ENCODE measurements around the gene SCD5.

The SCD5 gene

DNA sequence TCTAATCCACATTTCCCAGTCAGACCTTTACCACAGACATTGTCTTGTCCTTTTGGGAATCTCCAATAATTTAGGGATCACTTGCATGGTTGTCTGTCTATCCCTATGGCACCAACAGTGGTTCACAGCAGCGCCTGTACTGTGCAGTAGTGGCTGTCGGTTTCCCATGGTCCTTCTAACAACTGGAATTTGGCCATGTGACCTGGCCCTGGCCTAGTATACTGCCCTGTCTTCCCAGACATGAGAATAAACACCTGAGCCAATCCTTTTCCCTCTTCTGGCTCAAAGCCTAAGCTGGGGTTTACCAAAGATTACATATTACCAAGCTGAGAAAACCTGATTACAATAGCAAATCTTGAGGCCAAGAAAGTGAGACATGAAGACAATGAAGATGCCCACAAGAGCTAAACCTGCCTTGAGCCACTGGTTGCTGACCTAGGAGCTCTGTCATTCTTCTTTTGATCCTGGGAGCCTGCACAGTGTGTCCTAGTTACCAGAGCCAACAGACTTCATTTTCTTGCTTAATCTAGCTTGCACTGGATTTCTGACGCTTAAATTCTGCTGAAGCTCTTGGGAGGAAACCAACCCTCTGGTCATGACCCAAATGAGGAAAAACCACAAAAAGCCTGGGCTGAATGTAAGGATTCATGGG, 92.1 kb downstream of the SCD5 start:
- 95 to 100% methylated on average over 3 of the region's 3 CpGs for WGBS, 2 experiments (ENCODE audit: insufficient coverage in 2 of 2)

DNA sequence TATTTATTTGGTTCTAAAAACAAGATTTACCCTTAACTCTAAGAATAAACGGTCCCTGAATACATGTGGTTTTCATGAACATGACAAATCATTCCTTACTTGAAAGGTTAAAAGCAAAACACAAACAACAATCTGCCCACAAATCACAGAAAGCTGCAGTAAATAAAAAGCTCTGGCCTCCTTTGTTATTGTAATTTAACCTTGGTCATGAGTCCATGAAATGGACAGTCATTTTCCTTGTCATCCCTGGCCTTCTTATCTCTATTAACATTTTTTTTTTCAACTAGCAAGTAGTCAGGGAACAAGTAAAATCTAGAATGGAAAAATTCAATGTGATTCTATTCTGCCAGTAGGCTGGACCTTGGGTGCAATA, 92.7 kb downstream of the SCD5 start:
- Histone ChIP-seq H3K9me3 (ENCODE audit: control insufficient read depth, low read length) (no peaks in the 10 kb centered on the region), H3K4me3 (ENCODE audit: extremely low read depth, insufficient read depth, low read length, poor library complexity, severe bottlenecking) (no peak overlapping the region), H3K4me1 (ENCODE audit: control insufficient read depth, insufficient read depth, low read length, poor library complexity, severe bottlenecking) (peaks cover 5% of the 10 kb centered on the region), H3K36me3 (ENCODE audit: control insufficient read depth, insufficient read depth, low read length) (no peaks in the 10 kb centered on the region), H3K27ac (ENCODE audit: low read depth, low read length, severe bottlenecking) (no peak overlapping the region)
- 100% methylated on average over 1 of the region's 1 CpG for WGBS, 2 experiments (ENCODE audit: insufficient coverage in 2 of 2)

More for the DNA sequence above, 92.1 kb downstream of the SCD5 start:
- Histone ChIP-seq H3K4me1 (ENCODE audit: control insufficient read depth, insufficient read depth, low read length, poor library complexity, severe bottlenecking) (peaks cover 5% of the 10 kb centered on the region), H3K4me3 (ENCODE audit: extremely low read depth, insufficient read depth, low read length, poor library complexity, severe bottlenecking) (no peak overlapping the region), H3K36me3 (ENCODE audit: control insufficient read depth, insufficient read depth, low read length) (no peaks in the 10 kb centered on the region), H3K27ac (ENCODE audit: low read depth, low read length, severe bottlenecking) (no peak overlapping the region), H3K9me3 (ENCODE audit: control insufficient read depth, low read length) (no peaks in the 10 kb centered on the region)

DNA sequence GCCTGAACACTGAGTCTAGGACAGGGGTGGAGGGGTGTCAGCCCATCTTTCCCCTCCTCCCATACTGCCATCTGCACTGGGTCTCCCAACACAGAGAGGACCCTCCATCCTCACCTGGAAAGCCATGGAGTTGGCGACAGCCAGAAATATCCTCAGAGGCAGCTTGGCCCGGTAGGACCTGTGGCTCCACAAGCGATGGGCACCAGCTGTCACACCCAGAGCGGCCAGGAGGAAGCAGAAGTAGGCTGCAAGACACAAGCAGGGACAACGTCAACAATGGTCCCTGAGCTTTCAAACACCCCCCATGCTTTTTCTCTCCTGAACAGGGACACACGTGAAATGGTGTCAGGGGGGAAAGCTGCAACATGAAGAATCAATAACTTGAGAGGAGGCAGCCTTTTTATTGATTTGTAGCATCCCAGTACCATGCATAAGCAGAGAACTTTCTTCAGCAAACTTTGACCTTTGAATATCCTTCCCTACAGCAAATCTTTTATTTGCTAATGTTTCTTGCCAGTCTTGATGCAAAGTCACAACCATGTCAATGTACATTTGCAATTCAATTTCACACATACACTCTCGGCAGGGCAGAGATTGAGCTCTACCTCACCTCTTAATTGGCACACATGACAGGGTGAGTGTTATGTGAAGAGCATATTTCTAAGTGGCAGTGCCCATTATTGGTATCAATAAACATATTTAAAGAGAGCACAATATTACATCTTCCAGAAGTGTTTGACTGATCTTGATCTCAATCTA, 93.2 kb downstream of the SCD5 start:
- Histone ChIP-seq H3K9me3 (ENCODE audit: control insufficient read depth, low read length) (no peaks in the 10 kb centered on the region), H3K27ac (ENCODE audit: low read depth, low read length, severe bottlenecking) (no peak overlapping the region), H3K4me1 (ENCODE audit: control insufficient read depth, insufficient read depth, low read length, poor library complexity, severe bottlenecking) (peaks cover 3% of the 10 kb centered on the region), H3K4me3 (ENCODE audit: extremely low read depth, insufficient read depth, low read length, poor library complexity, severe bottlenecking) (no peak overlapping the region), H3K36me3 (ENCODE audit: control insufficient read depth, insufficient read depth, low read length) (no peaks in the 10 kb centered on the region)
- WGBS, 2 experiments (ENCODE audit: insufficient coverage in 2 of 2), result 84 to 92% methylated on average over 3 to 4 of the region's 7 CpGs

DNA sequence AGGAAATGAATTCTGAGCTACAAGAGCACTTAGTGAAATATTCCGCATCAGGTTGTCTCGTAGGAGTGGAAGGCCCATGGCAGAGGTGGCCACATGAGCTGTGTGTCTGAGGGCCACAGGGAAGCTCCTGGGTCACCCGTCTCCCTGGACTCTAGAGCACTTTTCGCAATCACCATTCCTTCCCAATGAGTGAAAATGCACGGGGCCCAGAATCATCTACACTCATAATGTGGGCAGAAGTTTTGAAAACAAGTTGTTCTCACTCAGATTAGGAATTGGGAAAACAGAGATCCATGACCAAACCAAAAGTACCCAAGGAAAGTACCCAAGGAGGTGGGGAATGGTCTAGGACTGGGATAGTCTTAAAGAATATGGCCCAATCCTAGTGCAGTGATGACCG, 94.4 kb downstream of the SCD5 start:
- Histone ChIP-seq H3K4me3 (ENCODE audit: extremely low read depth, insufficient read depth, low read length, poor library complexity, severe bottlenecking) (no peak overlapping the region), H3K4me1 (ENCODE audit: control insufficient read depth, insufficient read depth, low read length, poor library complexity, severe bottlenecking) (no peaks in the 10 kb centered on the region), H3K27ac (ENCODE audit: low read depth, low read length, severe bottlenecking) (no peak overlapping the region), H3K36me3 (ENCODE audit: control insufficient read depth, insufficient read depth, low read length) (no peaks in the 10 kb centered on the region), H3K9me3 (ENCODE audit: control insufficient read depth, low read length) (no peaks in the 10 kb centered on the region)
- 91 to 96% methylated on average over 4 to 5 of the region's 6 CpGs for WGBS, 2 experiments (ENCODE audit: insufficient coverage in 2 of 2)

DNA sequence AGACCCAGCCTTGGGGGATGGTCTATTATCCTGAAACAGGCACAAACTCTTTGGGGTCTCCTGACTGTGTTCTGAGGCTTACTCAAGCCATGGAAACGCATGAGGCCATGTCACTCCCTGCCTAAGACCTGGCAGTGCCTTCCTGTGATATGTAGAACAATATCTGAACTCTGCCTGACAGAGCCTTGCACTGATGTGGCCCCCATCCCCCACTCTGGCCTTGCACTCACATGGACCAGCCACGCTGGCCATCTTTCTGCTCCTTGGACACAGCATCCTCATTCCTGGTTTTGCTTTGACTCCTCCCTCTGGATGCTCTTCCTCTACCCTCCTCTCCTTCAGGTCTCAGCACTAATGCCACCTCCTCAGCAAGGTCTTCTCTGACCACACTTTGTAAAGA, 100.2 kb downstream of the SCD5 start:
- H3K9me3 ChIP-seq (ENCODE audit: control insufficient read depth, low read length), result no peaks in the 10 kb centered on the region
- H3K4me1 ChIP-seq (ENCODE audit: control insufficient read depth, insufficient read depth, low read length, poor library complexity, severe bottlenecking), result no peaks in the 10 kb centered on the region
- no peak overlapping the region for H3K27ac ChIP-seq (ENCODE audit: low read depth, low read length, severe bottlenecking)
- no peak overlapping the region for H3K4me3 ChIP-seq (ENCODE audit: extremely low read depth, insufficient read depth, low read length, poor library complexity, severe bottlenecking)
- WGBS, 2 experiments (ENCODE audit: insufficient coverage in 2 of 2), result 76 to 78% methylated on average over 2 of the region's 2 CpGs
- H3K36me3 ChIP-seq (ENCODE audit: control insufficient read depth, insufficient read depth, low read length), result no peaks in the 10 kb centered on the region

DNA sequence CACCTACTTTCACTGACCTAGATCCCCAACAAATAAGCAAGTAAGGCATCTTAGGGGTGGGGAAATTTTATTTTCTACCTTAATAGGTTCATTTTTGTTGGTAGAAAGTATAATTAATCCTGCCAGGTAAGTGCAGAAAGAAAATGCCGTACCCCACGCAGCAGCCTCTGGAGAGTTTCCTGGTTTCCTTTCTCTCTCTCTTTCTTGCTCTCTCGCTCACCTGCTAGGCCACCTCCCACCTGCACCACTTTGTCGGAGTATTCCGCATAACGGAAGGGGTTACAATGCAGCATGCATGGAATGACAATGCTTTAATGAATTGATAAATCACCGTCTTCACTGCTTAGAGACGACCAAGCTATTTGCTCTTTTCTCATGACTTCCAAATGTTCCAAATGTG, 101.0 kb downstream of the SCD5 start:
- H3K4me1 ChIP-seq (ENCODE audit: control insufficient read depth, insufficient read depth, low read length, poor library complexity, severe bottlenecking), result no peaks in the 10 kb centered on the region
- no peaks in the 10 kb centered on the region for H3K36me3 ChIP-seq (ENCODE audit: control insufficient read depth, insufficient read depth, low read length)
- H3K9me3 ChIP-seq (ENCODE audit: control insufficient read depth, low read length), result no peaks in the 10 kb centered on the region
- H3K27ac ChIP-seq (ENCODE audit: low read depth, low read length, severe bottlenecking), result no peak overlapping the region
- WGBS, 2 experiments (ENCODE audit: insufficient coverage in 2 of 2), result 38 to 58% methylated on average over 5 of the region's 8 CpGs
- H3K4me3 ChIP-seq (ENCODE audit: extremely low read depth, insufficient read depth, low read length, poor library complexity, severe bottlenecking), result no peak overlapping the region

DNA sequence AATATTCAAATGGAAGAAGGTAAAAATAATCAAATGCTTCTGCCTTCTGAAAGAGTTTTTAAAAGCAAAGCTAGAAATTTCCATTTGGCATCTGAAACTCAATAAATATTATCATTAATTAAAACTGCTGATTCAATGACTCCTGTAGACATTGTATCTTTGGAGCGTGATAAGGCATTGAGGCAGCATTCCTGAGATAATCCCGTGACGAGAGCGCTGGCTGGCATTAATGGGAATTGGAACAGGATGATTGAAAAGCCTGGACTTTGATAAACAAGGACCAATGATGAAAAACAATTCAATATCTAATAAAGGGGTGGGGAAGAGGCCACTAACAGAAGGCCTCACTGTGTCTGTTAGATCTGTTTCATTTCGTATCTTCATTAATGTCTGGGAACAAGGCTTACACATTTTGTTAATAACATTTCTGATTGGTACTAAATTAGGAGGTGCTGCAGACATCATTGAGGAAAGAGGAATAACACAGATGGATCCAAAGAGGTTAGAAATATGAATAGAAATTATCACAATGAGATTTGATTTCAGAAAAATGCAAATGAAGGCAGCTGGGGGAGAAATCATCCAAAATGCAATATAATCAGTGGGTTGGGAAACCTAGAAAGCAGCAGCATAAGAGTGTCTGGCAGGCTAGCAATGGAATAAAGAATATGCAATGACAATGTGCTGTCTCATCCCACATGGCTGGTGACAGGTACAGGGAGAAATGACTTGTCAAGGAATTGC, 102.3 kb downstream of the SCD5 start:
- WGBS, 2 experiments (ENCODE audit: insufficient coverage in 2 of 2), result 90% methylated on average over 2 of the region's 5 CpGs; no CpG with 5 or more reads in 1 of the 2 experiments

DNA sequence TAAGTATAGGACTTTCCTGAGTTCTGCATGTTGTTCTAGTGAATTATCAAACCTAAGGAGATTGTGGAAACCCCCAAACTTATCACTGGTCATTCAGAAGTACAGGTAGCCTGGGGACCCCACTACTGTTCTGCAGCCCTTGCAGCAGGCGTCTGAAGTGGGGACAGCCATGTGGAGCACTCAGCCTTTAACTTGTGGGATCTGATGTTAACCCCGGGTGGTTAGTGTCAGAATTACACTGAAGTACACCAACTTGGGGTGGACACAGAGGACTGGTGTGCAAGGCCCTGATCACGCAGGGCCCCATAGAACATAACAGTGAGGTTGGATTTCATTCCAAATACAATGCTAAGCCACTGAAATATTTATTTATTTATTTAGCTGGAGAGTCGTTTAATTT, 103.7 kb downstream of the SCD5 start:
- WGBS, 2 experiments (ENCODE audit: insufficient coverage in 2 of 2), result 73 to 89% methylated on average over 2 to 3 of the region's 4 CpGs
- no peaks in the 10 kb centered on the region for H3K9me3 ChIP-seq (ENCODE audit: control insufficient read depth, low read length)
- H3K4me3 ChIP-seq (ENCODE audit: extremely low read depth, insufficient read depth, low read length, poor library complexity, severe bottlenecking), result no peak overlapping the region
- H3K4me1 ChIP-seq (ENCODE audit: control insufficient read depth, insufficient read depth, low read length, poor library complexity, severe bottlenecking), result no peaks in the 10 kb centered on the region
- H3K36me3 ChIP-seq (ENCODE audit: control insufficient read depth, insufficient read depth, low read length), result no peaks in the 10 kb centered on the region
- H3K27ac ChIP-seq (ENCODE audit: low read depth, low read length, severe bottlenecking), result no peak overlapping the region

More for the DNA sequence above, 102.3 kb downstream of the SCD5 start:
- H3K36me3 ChIP-seq (ENCODE audit: control insufficient read depth, insufficient read depth, low read length), result no peaks in the 10 kb centered on the region
- H3K27ac ChIP-seq (ENCODE audit: low read depth, low read length, severe bottlenecking), result no peak overlapping the region
- H3K4me3 ChIP-seq (ENCODE audit: extremely low read depth, insufficient read depth, low read length, poor library complexity, severe bottlenecking), result no peak overlapping the region
- H3K4me1 ChIP-seq (ENCODE audit: control insufficient read depth, insufficient read depth, low read length, poor library complexity, severe bottlenecking), result no peaks in the 10 kb centered on the region
- H3K9me3 ChIP-seq (ENCODE audit: control insufficient read depth, low read length), result no peaks in the 10 kb centered on the region

DNA sequence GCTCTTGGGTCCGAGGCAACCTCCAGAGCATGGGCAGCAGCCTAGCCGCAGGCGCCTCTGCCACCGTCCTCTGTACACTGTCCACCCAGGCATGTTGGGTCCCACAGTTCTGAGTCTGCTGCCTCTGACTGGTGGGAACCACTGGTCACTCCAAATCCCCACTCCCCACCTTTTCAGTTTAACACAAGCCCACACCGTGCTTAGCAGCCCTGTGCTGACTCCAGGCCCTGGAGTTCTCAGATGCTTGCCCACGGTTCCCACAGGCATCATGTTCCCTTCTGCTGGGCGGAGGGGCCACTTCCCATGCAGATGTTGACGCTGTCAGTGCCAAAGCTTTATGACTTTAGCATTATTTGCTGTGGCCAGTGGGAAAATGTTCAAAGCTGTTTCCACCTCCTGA, 104.5 kb downstream of the SCD5 start:
- 81 to 86% methylated on average over 6 to 8 of the region's 8 CpGs for WGBS, 2 experiments (ENCODE audit: insufficient coverage in 2 of 2)

DNA sequence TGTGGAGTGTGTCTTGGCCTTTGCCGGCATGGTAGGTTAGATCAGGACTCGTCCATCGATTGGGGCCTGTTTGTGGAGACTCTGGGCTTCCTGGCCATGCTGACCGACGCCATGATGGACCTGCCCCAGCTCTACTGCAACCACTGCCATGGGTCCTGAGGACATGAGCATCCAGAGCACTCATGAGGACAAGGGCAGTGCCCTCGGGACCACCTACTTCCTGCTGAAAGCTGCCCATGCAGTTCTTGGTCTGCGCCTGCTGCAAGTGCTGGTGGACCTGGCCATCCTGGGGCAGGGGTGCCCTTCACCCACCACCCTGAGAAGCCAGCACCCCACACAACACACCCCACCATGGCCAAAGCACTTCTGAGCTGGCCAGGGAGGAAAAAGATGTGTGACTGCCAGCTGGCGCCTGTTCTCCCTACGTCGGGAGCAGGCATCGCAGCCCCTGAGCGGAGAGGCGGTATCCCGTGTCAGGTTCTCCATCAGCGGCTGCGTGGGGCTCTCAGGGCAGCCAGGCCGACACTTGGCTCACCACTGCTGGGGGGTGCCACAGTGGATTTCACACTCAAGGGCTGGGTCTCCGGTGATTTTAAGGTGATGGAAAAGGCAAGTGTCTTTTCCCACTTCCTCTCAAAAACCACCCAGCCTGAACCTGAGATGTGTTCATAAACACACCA, 106.4 kb downstream of the SCD5 start:
- no peak overlapping the region for H3K27ac ChIP-seq (ENCODE audit: low read depth, low read length, severe bottlenecking)
- H3K9me3 ChIP-seq (ENCODE audit: control insufficient read depth, low read length), result no peaks in the 10 kb centered on the region
- H3K36me3 ChIP-seq (ENCODE audit: control insufficient read depth, insufficient read depth, low read length), result no peaks in the 10 kb centered on the region
- 94 to 97% methylated on average over 15 to 17 of the region's 18 CpGs for WGBS, 2 experiments (ENCODE audit: insufficient coverage in 2 of 2)
- H3K4me3 ChIP-seq (ENCODE audit: extremely low read depth, insufficient read depth, low read length, poor library complexity, severe bottlenecking), result no peak overlapping the region
- no peaks in the 10 kb centered on the region for H3K4me1 ChIP-seq (ENCODE audit: control insufficient read depth, insufficient read depth, low read length, poor library complexity, severe bottlenecking)

More for the DNA sequence above, 104.5 kb downstream of the SCD5 start:
- H3K9me3 ChIP-seq (ENCODE audit: control insufficient read depth, low read length), result no peaks in the 10 kb centered on the region
- no peak overlapping the region for H3K4me3 ChIP-seq (ENCODE audit: extremely low read depth, insufficient read depth, low read length, poor library complexity, severe bottlenecking)
- no peaks in the 10 kb centered on the region for H3K36me3 ChIP-seq (ENCODE audit: control insufficient read depth, insufficient read depth, low read length)
- H3K4me1 ChIP-seq (ENCODE audit: control insufficient read depth, insufficient read depth, low read length, poor library complexity, severe bottlenecking), result no peaks in the 10 kb centered on the region
- H3K27ac ChIP-seq (ENCODE audit: low read depth, low read length, severe bottlenecking), result no peak overlapping the region
